Measurements from ENCODE around the gene TSC2.

DNA sequence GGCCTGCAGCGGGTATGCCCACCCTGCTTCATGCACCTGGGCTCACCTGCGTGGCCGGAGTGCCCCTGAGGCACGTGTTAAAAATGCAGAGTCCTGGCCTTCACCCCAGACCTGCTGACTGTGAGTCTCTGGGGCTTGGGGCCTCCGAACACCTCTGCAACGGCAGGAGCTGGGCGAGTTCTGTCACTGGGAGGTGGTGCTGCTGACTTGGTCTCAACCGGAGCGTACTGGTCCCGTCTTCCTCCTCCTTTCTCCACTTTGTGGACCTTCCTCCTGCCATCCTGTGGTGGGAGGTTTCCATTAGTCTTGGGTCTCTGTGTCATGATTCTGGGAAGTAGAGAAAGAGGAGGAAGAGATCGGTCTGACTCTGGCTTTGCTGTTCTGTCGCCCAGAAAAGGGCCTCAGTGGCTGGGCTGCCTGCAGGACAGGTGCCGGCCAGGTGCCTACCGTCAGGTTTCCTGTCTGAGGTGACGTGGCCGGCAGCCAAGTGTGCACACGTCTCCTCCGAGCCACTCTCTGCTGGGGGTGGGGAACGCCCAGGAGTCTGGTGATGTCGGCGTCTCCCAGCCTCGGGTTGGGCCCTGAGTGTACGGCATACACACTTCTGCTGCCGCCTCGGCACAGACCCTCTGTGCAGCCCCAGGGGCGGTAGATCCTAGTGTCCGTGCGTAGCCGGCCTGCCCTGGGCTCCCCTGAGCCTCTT lies 6.9 kb downstream of the TSC2 start:
- no peak for TF ChIP-seq POLR2A (IDR thresholded peaks at IDR 0.05; ENCODE audit: extremely low read depth, insufficient read length)
- TF ChIP-seq, protein P1, sequence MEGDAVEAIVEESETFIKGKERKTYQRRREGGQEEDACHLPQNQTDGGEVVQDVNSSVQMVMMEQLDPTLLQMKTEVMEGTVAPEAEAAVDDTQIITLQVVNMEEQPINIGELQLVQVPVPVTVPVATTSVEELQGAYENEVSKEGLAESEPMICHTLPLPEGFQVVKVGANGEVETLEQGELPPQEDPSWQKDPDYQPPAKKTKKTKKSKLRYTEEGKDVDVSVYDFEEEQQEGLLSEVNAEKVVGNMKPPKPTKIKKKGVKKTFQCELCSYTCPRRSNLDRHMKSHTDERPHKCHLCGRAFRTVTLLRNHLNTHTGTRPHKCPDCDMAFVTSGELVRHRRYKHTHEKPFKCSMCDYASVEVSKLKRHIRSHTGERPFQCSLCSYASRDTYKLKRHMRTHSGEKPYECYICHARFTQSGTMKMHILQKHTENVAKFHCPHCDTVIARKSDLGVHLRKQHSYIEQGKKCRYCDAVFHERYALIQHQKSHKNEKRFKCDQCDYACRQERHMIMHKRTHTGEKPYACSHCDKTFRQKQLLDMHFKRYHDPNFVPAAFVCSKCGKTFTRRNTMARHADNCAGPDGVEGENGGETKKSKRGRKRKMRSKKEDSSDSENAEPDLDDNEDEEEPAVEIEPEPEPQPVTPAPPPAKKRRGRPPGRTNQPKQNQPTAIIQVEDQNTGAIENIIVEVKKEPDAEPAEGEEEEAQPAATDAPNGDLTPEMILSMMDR (IDR thresholded peaks at IDR 0.05; ENCODE audit: low read depth, low read length), result no peak
- TF ChIP-seq, protein P2, sequence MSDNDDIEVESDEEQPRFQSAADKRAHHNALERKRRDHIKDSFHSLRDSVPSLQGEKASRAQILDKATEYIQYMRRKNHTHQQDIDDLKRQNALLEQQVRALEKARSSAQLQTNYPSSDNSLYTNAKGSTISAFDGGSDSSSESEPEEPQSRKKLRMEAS (IDR thresholded peaks at IDR 0.05; ENCODE audit: low read depth, low read length), result no peak
